Measurements from ENCODE around the gene TEX26.

Gene TEX26

DNA sequence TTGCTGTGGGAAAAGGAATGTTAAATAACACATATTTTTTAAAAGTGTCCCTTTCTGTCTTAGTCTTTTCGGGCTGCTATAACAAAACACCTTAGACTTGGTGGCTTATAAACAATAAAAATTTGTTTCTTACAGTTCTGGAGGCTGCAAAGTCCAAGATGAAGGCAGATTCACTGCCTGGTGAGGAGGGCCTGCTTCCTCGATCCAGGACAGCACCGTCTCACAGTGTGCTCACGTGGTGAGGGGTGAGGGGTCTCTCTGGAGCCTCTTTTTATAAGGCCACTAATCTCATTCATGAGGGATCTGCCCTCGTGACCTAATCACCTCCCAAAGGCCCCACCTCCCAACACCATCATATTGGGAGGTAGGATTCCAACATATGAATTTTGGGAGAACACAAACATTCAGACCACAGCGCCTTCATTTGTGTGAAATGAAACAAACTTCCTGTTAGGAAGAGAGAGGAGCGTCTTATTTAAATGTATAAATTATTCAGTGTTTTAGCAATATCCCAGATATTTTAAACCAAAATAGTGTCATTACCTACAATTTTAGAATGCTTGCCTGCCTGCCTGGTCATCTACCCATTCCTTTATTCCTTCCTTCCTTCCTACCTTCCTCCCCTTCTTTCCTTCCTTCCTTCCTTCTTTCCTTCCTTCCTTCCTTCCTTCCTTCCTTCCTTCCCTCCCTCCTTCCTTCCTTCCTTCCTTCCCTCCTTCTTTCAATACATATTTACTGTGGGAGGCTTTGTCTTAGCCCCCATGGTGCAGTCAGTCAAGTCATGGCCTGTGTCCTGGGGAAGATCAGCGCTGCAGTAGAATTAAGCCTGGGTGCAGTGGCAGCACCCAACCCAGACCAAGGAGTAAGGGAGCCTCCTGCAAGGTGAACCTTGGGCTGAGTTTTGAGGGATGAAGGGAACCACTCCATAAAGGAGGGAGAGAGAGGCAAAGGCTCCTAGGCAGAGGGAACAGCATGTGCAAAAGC lies 84.2 kb downstream of the TEX26 start:
- Histone ChIP-seq H3K9ac (ENCODE audit: low read length) (no peak overlapping the region), H3K4me1 (ENCODE audit: control insufficient read depth, insufficient read depth, low read length) (no peaks in the 10 kb centered on the region), H3K27me3 (replicated peaks; ENCODE audit: control insufficient read depth, insufficient read depth, low read length) (no peaks in the 10 kb centered on the region), H3K9me3 (ENCODE audit: control insufficient read depth, low read length) (no peaks in the 10 kb centered on the region), H3K4me3 (ENCODE audit: low read length) (no peak overlapping the region), H3K36me3 (ENCODE audit: control insufficient read depth, insufficient read depth, low read length, severe bottlenecking) (no peaks in the 10 kb centered on the region)
- no peak for DNase-seq (ENCODE audit: low read depth)

DNA sequence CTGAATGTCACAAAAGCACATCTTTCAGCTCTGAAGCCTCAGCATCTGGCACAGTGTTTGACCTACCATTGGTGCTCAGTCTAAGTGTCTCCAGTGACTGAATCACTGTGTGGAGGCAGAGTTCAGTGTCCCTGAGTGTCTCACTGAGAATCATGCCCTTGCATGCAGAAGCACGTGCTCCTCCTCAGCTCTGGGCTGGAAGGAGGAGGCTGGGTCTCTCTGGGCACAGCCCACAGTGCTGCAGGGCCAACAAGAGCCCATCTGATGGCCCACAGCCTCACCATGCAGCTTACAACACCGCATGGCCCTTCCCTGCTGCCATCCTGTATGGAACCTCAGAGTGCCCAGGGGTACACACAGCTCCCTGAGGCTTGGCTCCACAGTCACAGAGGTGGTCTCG lies 86.1 kb downstream of the TEX26 start:
- Histone ChIP-seq H3K36me3 (ENCODE audit: control insufficient read depth, insufficient read depth, low read length, severe bottlenecking) (no peaks in the 10 kb centered on the region), H3K9me3 (ENCODE audit: control insufficient read depth, low read length) (no peaks in the 10 kb centered on the region), H3K9ac (ENCODE audit: low read length) (no peak overlapping the region), H3K27me3 (replicated peaks; ENCODE audit: control insufficient read depth, insufficient read depth, low read length) (no peaks in the 10 kb centered on the region), H3K4me1 (ENCODE audit: control insufficient read depth, insufficient read depth, low read length) (no peaks in the 10 kb centered on the region), H3K4me3 (ENCODE audit: low read length) (no peak overlapping the region)
- DNase-seq (ENCODE audit: low read depth), result no peak

DNA sequence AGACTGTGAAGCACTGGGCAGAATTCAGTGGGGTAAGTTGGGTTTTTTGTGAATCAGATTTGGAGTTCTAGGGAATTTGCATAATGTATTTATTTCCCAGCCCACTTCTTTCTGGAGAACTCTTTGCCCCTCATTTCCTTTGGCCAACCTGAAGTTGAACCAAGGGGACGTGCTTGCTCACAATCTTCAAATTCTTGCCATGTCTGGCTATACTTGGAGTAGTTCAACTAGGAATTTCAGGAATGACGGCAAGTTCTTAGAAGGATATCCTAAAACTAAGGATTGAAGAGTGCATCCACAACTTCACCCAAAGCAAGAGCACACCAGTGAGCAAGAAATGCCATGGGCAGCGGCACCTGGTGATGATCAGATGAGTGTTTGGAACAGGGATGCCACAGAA lies 88.5 kb downstream of the TEX26 start:
- DNase-seq (ENCODE audit: low read depth), result no peak
- H3K4me3 ChIP-seq (ENCODE audit: low read length), result no peak overlapping the region
- H3K9ac ChIP-seq (ENCODE audit: low read length), result no peak overlapping the region
- H3K9me3 ChIP-seq (ENCODE audit: control insufficient read depth, low read length), result no peaks in the 10 kb centered on the region
- H3K36me3 ChIP-seq (ENCODE audit: control insufficient read depth, insufficient read depth, low read length, severe bottlenecking), result no peaks in the 10 kb centered on the region
- H3K4me1 ChIP-seq (ENCODE audit: control insufficient read depth, insufficient read depth, low read length), result no peaks in the 10 kb centered on the region
- H3K27me3 ChIP-seq (replicated peaks; ENCODE audit: control insufficient read depth, insufficient read depth, low read length), result no peaks in the 10 kb centered on the region

DNA sequence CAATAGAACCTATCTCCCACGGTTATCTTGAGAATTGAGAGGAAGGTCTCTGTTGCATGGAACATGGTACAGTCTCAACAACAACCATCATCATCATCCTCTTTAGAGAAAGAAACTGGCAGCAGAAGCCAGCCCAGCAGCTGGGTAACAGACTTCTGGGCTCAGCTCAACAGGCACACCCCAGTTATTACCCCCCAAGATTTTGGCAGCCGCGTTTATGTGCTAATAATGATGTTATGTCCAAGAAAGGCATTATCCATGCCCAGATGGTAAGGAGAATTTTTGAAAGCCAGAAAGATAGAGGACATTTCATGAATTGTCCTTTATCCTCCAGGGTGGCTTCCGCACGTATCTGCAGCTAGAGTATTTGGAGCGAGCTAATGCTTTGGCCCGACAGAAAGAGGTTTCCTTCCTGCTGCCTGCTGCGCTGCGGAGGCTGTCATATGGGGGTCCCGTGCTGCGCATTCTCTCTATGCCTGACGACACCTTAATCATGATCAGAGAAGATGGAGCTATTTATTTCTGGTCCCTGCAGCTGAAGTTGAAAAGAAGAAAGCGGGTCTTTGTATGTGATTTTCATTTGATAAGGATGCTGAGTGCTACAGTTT lies 89.9 kb downstream of the TEX26 start:
- Histone ChIP-seq H3K4me3 (ENCODE audit: low read length) (no peak overlapping the region), H3K4me1 (ENCODE audit: control insufficient read depth, insufficient read depth, low read length) (no peaks in the 10 kb centered on the region), H3K9me3 (ENCODE audit: control insufficient read depth, low read length) (no peaks in the 10 kb centered on the region), H3K9ac (ENCODE audit: low read length) (no peak overlapping the region), H3K36me3 (ENCODE audit: control insufficient read depth, insufficient read depth, low read length, severe bottlenecking) (no peaks in the 10 kb centered on the region), H3K27me3 (replicated peaks; ENCODE audit: control insufficient read depth, insufficient read depth, low read length) (no peaks in the 10 kb centered on the region)
- DNase-seq (ENCODE audit: low read depth), result no peak

DNA sequence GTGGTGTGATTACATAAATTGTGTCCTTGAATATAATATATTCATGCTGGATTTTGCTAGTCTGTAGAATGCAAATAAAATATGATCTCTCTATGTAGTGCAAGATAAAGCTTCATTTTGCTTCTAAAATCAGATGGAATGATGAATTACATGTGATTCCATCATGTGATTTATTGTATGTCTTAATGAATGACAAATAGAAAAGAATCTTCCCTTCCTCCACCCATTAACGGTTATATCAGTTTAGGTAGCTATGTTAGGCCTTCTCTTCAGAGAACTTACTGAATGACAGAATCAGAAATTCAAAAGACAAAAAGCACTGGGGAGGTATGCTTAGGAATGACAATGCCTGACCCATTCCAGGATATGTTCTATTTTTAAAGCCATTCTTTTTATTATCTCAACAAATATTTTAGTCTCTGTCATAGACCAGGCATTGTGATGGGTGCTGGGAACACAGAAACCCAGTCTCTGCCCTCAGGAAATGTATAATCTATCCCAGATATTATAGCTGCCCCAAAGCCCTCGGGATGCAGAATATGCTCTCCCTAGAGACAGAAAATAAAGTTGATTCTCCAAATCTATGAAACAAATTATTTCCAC lies 90.6 kb downstream of the TEX26 start:
- H3K36me3 ChIP-seq (ENCODE audit: control insufficient read depth, insufficient read depth, low read length, severe bottlenecking), result no peaks in the 10 kb centered on the region

More for the DNA sequence above, 90.6 kb downstream of the TEX26 start:
- H3K4me3 ChIP-seq (ENCODE audit: low read length), result no peak overlapping the region
- H3K4me1 ChIP-seq (ENCODE audit: control insufficient read depth, insufficient read depth, low read length), result no peaks in the 10 kb centered on the region
- no peaks in the 10 kb centered on the region for H3K9me3 ChIP-seq (ENCODE audit: control insufficient read depth, low read length)
- H3K27me3 ChIP-seq (replicated peaks; ENCODE audit: control insufficient read depth, insufficient read depth, low read length), result no peaks in the 10 kb centered on the region
- H3K9ac ChIP-seq (ENCODE audit: low read length), result no peak overlapping the region
- DNase-seq (ENCODE audit: low read depth), result peak; percentile 9

All from adipocyte (in vitro differentiated cells).